Measurements from ENCODE around the gene IRF5.
"Not testable (repeated sequence)": the region's sequence is repeated elsewhere in the genome, so short reads cannot be mapped to it uniquely, and the experiment has no call there.

Gene IRF5

GRCh38 chr7:128938544-128939074, 882 bp downstream of the IRF5 start:
- no peak for DNase-seq

GRCh38 chr7:128939075-128939860, 1.5 kb downstream of the IRF5 start:
- peak in 3 of 51 donors; percentile 15 to 25 (median 23) for DNase-seq

GRCh38 chr7:128939861-128940410, 2.2 kb downstream of the IRF5 start:
- no peak for DNase-seq

GRCh38 chr7:128940494-128941322, 3.0 kb downstream of the IRF5 start:
- DNase-seq = peak in 17 of 51 donors; percentile 13 to 46 (median 29)

GRCh38 chr7:128941323-128941890, 3.7 kb downstream of the IRF5 start:
- no peak for DNase-seq

GRCh38 chr7:128941946-128942526, 4.3 kb downstream of the IRF5 start:
- no peak for DNase-seq

GRCh38 chr7:128943251-128943650, 5.5 kb downstream of the IRF5 start:
- DNase-seq = not testable (repeated sequence)

GRCh38 chr7:128944487-128945236, 6.9 kb downstream of the IRF5 start:
- no peak for DNase-seq

- no peak for DNase-seq
Measured at GRCh38 chr7:128945668-128946366, 8.1 kb downstream of the IRF5 start.

GRCh38 chr7:128946936-128947830, 9.5 kb downstream of the IRF5 start:
- DNase-seq = no peak

GRCh38 chr7:128947854-128948253, 10.1 kb downstream of the IRF5 start:
- no peak for DNase-seq

GRCh38 chr7:128948312-128948973, 10.7 kb downstream of the IRF5 start:
- no peak for DNase-seq

GRCh38 chr7:128948976-128949760, 11.4 kb downstream of the IRF5 start:
- DNase-seq = peak in 2 of 51 donors; percentile 8 to 32

GRCh38 chr7:128951296-128951695, 13.6 kb downstream of the IRF5 start:
- DNase-seq = no peak

GRCh38 chr7:128954150-128954549, 16.4 kb downstream of the IRF5 start:
- DNase-seq = no peak

GRCh38 chr7:128954830-128955802, 17.4 kb downstream of the IRF5 start:
- peak in 4 of 51 donors; percentile 12 to 38 (median 28) for DNase-seq

Measured in hypothalamus (tissue), 51 donors.